ENCODE results near the gene DCC.
"Not testable (repeated sequence)": the region's sequence is repeated elsewhere in the genome, so short reads cannot be mapped to it uniquely, and the experiment has no call there.

DCC gene

DNA sequence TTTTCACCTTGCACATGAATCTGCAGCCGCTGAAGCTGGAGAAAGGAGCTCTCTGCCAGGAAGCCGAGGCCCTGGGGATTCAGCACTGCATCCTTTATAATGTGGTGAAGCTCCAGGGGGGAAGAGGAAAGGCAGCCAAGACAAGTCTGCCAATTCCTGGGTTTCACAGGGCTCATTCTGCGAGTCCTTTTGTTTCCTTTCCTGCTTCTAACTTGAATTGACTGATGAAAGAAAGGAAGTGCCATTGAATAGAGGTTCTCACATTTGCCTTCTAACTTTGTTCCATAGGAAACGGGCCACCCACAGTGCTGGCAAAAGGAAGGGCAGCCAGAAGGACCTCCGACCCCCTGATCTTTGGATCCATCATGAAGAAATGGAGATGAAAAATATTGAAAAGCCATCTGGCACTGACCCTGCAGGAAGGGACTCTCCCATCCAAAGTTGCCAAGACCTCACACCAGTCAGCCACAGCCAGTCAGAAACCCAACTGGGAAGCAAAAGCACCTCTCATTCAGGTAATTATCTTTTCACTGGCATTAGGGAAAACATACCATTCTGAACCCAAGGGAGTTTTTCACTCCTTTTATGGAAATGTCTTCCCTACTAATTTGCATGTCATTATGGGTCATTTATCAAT, 1119.1 kb downstream of the DCC start:
- Histone ChIP-seq H3K79me1 (replicated peaks; ENCODE audit: low read length, poor library complexity, severe bottlenecking) (no peaks in the 10 kb centered on the region), H3K27ac (ENCODE audit: low read length, poor library complexity, severe bottlenecking) (no peak overlapping the region), H2BK5ac (ENCODE audit: low read depth, low read length, poor library complexity, severe bottlenecking) (no peak overlapping the region), H2BK12ac (ENCODE audit: low read length in 2 of 2) (no peak overlapping the region), H3K4ac (ENCODE audit: low read depth in 1 of 2, low read length in 2 of 2) (no peak overlapping the region), H3K27me3 (ENCODE audit: control insufficient read depth in 1 of 2, insufficient read depth in 1 of 2, low read length in 2 of 2) (no peaks in the 10 kb centered on the region), H3K9ac (ENCODE audit: low read length) (no peak overlapping the region), H4K91ac (ENCODE audit: low read length) (no peak overlapping the region), H3K4me2 (ENCODE audit: low read length, poor library complexity, severe bottlenecking) (no peak overlapping the region), H2AFZ (ENCODE audit: low read depth, low read length) (no peak overlapping the region), H3K18ac (ENCODE audit: low read depth in 1 of 2, low read length in 2 of 2) (no peak overlapping the region), H2BK120ac (ENCODE audit: low read depth, low read length) (no peak overlapping the region), H4K8ac (ENCODE audit: low read length) (no peak overlapping the region), H2BK15ac (ENCODE audit: low read depth, poor library complexity, severe bottlenecking) (no peak overlapping the region), H3K4me1 (ENCODE audit: control insufficient read depth, insufficient read depth, low read depth, low read length) (no peaks in the 10 kb centered on the region), H3K36me3 (ENCODE audit: control insufficient read depth in 1 of 2, insufficient read depth in 2 of 2, low read depth in 1 of 2, low read length in 2 of 2) (no peaks in the 10 kb centered on the region), H3K4me3 (ENCODE audit: insufficient read depth in 1 of 2, low read depth in 1 of 2, low read length in 2 of 2) (no peak overlapping the region), H3K23ac (ENCODE audit: low read length in 2 of 2) (no peak overlapping the region), H3K9me3 (ENCODE audit: control insufficient read depth, low read length) (peaks cover 5% of the 10 kb centered on the region), H3K14ac (ENCODE audit: low read length in 2 of 2) (no peak overlapping the region), H2AK5ac (ENCODE audit: low read length, severe bottlenecking) (no peak overlapping the region)
- WGBS: 46% methylated on average over 5 of the region's 5 CpGs
- no peak for DNase-seq

DNA sequence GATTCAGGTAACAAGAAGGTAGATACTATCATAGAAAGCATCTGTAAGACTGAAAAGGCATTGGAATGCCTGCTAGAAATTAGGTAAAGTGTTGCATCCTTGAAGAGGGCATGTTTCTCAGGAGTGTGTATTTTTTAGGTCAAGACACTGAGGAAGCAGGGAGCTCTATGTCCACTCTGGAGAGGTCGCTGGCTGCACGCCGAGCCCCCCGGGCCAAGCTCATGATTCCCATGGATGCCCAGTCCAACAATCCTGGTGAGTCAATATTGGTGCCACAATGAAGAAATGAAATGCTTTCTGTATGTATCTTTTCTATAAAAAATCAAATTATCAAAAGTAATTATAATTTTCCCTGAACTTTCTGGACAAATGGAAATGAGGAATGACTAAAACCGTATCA, 1127.8 kb downstream of the DCC start:
- Histone ChIP-seq H4K8ac (ENCODE audit: low read length) (no peak overlapping the region), H3K23ac (ENCODE audit: low read length in 2 of 2) (no peak overlapping the region), H3K4ac (ENCODE audit: low read depth in 1 of 2, low read length in 2 of 2) (no peak overlapping the region), H3K4me3 (ENCODE audit: insufficient read depth in 1 of 2, low read depth in 1 of 2, low read length in 2 of 2) (no peak overlapping the region), H3K36me3 (ENCODE audit: control insufficient read depth in 1 of 2, insufficient read depth in 2 of 2, low read depth in 1 of 2, low read length in 2 of 2) (no peaks in the 10 kb centered on the region), H3K9ac (ENCODE audit: low read length) (no peak overlapping the region), H3K9me3 (ENCODE audit: control insufficient read depth, low read length) (peaks cover 2% of the 10 kb centered on the region), H2AK5ac (ENCODE audit: low read length, severe bottlenecking) (no peak overlapping the region), H2BK12ac (ENCODE audit: low read length in 2 of 2) (no peak overlapping the region), H3K27ac (ENCODE audit: low read length, poor library complexity, severe bottlenecking) (no peak overlapping the region), H2BK120ac (ENCODE audit: low read depth, low read length) (no peak overlapping the region), H2BK15ac (ENCODE audit: low read depth, poor library complexity, severe bottlenecking) (no peak overlapping the region), H3K4me1 (ENCODE audit: control insufficient read depth, insufficient read depth, low read depth, low read length) (no peaks in the 10 kb centered on the region), H4K91ac (ENCODE audit: low read length) (no peak overlapping the region), H2BK5ac (ENCODE audit: low read depth, low read length, poor library complexity, severe bottlenecking) (no peak overlapping the region), H3K14ac (ENCODE audit: low read length in 2 of 2) (no peak overlapping the region), H3K79me1 (replicated peaks; ENCODE audit: low read length, poor library complexity, severe bottlenecking) (no peaks in the 10 kb centered on the region), H2AFZ (ENCODE audit: low read depth, low read length) (no peak overlapping the region), H3K4me2 (ENCODE audit: low read length, poor library complexity, severe bottlenecking) (no peak overlapping the region), H3K18ac (ENCODE audit: low read depth in 1 of 2, low read length in 2 of 2) (no peak overlapping the region), H3K27me3 (ENCODE audit: control insufficient read depth in 1 of 2, insufficient read depth in 1 of 2, low read length in 2 of 2) (no peaks in the 10 kb centered on the region)
- DNase-seq: no peak
- WGBS: 72% methylated on average over 3 of the region's 5 CpGs

DNA sequence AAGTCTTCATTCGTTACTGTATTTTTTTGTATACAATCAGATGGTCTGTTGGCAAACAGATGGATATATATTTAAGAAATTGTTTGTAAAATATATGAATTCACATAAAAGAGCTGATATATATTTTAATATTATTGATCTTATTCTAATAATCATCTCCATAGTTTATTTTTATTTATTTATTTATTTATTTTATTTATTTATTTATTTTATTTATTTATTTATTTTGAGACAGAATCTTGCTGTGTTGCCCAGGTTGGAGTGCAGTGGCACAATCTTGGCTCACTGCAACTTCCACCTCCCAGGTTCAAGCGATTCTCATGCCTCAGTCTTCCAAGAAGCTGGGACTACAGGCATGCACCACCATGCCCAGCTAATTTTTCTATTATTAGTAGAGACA, 1128.2 kb downstream of the DCC start:
- H4K91ac ChIP-seq (ENCODE audit: low read length); H3K36me3 ChIP-seq (ENCODE audit: control insufficient read depth in 1 of 2, insufficient read depth in 2 of 2, low read depth in 1 of 2, low read length in 2 of 2); H3K18ac ChIP-seq (ENCODE audit: low read depth in 1 of 2, low read length in 2 of 2); H3K4me3 ChIP-seq (ENCODE audit: insufficient read depth in 1 of 2, low read depth in 1 of 2, low read length in 2 of 2); H3K4me1 ChIP-seq (ENCODE audit: control insufficient read depth, insufficient read depth, low read depth, low read length); H3K4ac ChIP-seq (ENCODE audit: low read depth in 1 of 2, low read length in 2 of 2); H2AFZ ChIP-seq (ENCODE audit: low read depth, low read length); H4K8ac ChIP-seq (ENCODE audit: low read length); H2BK5ac ChIP-seq (ENCODE audit: low read depth, low read length, poor library complexity, severe bottlenecking); H3K9ac ChIP-seq (ENCODE audit: low read length); H3K27ac ChIP-seq (ENCODE audit: low read length, poor library complexity, severe bottlenecking); H2BK120ac ChIP-seq (ENCODE audit: low read depth, low read length); DNase-seq; H3K14ac ChIP-seq (ENCODE audit: low read length in 2 of 2); H3K27me3 ChIP-seq (ENCODE audit: control insufficient read depth in 1 of 2, insufficient read depth in 1 of 2, low read length in 2 of 2); H3K9me3 ChIP-seq (ENCODE audit: control insufficient read depth, low read length); H2BK15ac ChIP-seq (ENCODE audit: low read depth, poor library complexity, severe bottlenecking); H3K79me1 ChIP-seq (replicated peaks; ENCODE audit: low read length, poor library complexity, severe bottlenecking); H3K23ac ChIP-seq (ENCODE audit: low read length in 2 of 2); H2AK5ac ChIP-seq (ENCODE audit: low read length, severe bottlenecking); H2BK12ac ChIP-seq (ENCODE audit: low read length in 2 of 2); H3K4me2 ChIP-seq (ENCODE audit: low read length, poor library complexity, severe bottlenecking): not testable (repeated sequence)
- 75% methylated on average over 1 of the region's 2 CpGs for WGBS

DNA sequence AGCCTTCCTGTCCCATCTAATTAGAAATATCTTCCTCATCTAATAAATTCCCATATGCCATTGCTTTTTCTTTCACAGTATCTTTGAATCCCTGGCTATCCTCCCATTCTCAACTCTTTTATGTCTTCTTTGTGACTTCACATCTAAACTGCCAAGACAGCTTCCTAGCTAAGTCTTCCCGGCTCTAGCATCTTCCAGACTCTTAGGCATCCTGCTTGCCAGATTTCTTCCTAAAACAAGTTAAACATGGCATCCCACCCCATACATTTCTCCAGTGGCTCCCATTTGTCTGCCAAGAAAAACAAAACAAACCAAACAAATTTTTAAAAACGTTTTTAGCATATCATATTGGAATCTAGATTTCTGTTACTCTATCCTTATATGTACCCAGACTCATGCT, 1132.5 kb downstream of the DCC start:
- H3K4ac ChIP-seq (ENCODE audit: low read depth in 1 of 2, low read length in 2 of 2): no peak overlapping the region
- H2BK5ac ChIP-seq (ENCODE audit: low read depth, low read length, poor library complexity, severe bottlenecking): no peak overlapping the region
- no peak overlapping the region for H4K8ac ChIP-seq (ENCODE audit: low read length)
- H3K27me3 ChIP-seq (ENCODE audit: control insufficient read depth in 1 of 2, insufficient read depth in 1 of 2, low read length in 2 of 2): no peaks in the 10 kb centered on the region
- H3K27ac ChIP-seq (ENCODE audit: low read length, poor library complexity, severe bottlenecking): no peak overlapping the region
- no peak overlapping the region for H3K4me3 ChIP-seq (ENCODE audit: insufficient read depth in 1 of 2, low read depth in 1 of 2, low read length in 2 of 2)
- no peak overlapping the region for H2AK5ac ChIP-seq (ENCODE audit: low read length, severe bottlenecking)
- H3K23ac ChIP-seq (ENCODE audit: low read length in 2 of 2): no peak overlapping the region
- no peak overlapping the region for H3K18ac ChIP-seq (ENCODE audit: low read depth in 1 of 2, low read length in 2 of 2)
- H3K4me1 ChIP-seq (ENCODE audit: control insufficient read depth, insufficient read depth, low read depth, low read length): no peaks in the 10 kb centered on the region
- no peak overlapping the region for H3K9ac ChIP-seq (ENCODE audit: low read length)
- 47% methylated on average over 2 of the region's 2 CpGs for WGBS
- no peak for DNase-seq
- peaks cover 2% of the 10 kb centered on the region for H3K9me3 ChIP-seq (ENCODE audit: control insufficient read depth, low read length)
- no peak overlapping the region for H2BK120ac ChIP-seq (ENCODE audit: low read depth, low read length)
- H2BK15ac ChIP-seq (ENCODE audit: low read depth, poor library complexity, severe bottlenecking): no peak overlapping the region
- no peak overlapping the region for H3K14ac ChIP-seq (ENCODE audit: low read length in 2 of 2)
- no peak overlapping the region for H3K4me2 ChIP-seq (ENCODE audit: low read length, poor library complexity, severe bottlenecking)
- H4K91ac ChIP-seq (ENCODE audit: low read length): no peak overlapping the region
- H3K36me3 ChIP-seq (ENCODE audit: control insufficient read depth in 1 of 2, insufficient read depth in 2 of 2, low read depth in 1 of 2, low read length in 2 of 2): no peaks in the 10 kb centered on the region
- H2BK12ac ChIP-seq (ENCODE audit: low read length in 2 of 2): no peak overlapping the region
- H2AFZ ChIP-seq (ENCODE audit: low read depth, low read length): no peak overlapping the region
- no peaks in the 10 kb centered on the region for H3K79me1 ChIP-seq (replicated peaks; ENCODE audit: low read length, poor library complexity, severe bottlenecking)

All from mesenchymal stem cell (in vitro differentiated cells and primary cell).